GM10248 (cell line): Measurements from ENCODE around the gene FBRSL1.

Experiments
- CTCF ChIA-PET: fragments of 300-600 bp; sonication (Branson Sonifier 250); formaldehyde crosslinking; extraction: SDS; loops from one replicate; lab custom pipeline; 2021; ENCODE audit warnings: antibody characterized with exemption; lab: Yijun Ruan, JAX
- POLR2A ChIA-PET: fragments of 350-650 bp; sonication (Branson Sonifier 250); formaldehyde crosslinking; extraction: SDS; loops from one replicate; lab custom pipeline; 2020; ENCODE audit warnings: antibody characterized with exemption; lab: Yijun Ruan, JAX
- DNase-seq: peaks from one replicate; pipeline ENCODE4 v3.0.0; 2012; ENCODE audit errors: extremely low spot score
- CTCF ChIP-seq: IDR thresholded peaks from 2 replicates; pipeline ENCODE4 v1.5.1; 2012; ENCODE audit warnings: mild to moderate bottlenecking, low read depth; ENCODE audit errors: extremely low read depth, missing control alignments, control extremely low read depth

FBRSL1 gene

GRCh38 chr12:132560614-132561426 is 70.9 kb downstream of the FBRSL1 start:
- peak; percentile 85 for TF ChIP-seq CTCF
- DNase-seq, result peak; percentile 87
- ChIA-PET POLR2A (no interaction called here), CTCF (interaction anchor here (0.7 to 1.6 kb wide), 16 partner anchors 13 to 407 kb away, joined by 3 to 11 read pairs (median 3); no protein-coding TSS in a partner anchor)
